ENCODE results near the gene DYNC2H1.
A peak's percentile ranks its signal among the peaks of the same experiment; 100 is the strongest.

Gene DYNC2H1

GRCh38 chr11:103183981-103184611 is 74.9 kb downstream of the DYNC2H1 start:
- TF ChIP-seq, protein P1, sequence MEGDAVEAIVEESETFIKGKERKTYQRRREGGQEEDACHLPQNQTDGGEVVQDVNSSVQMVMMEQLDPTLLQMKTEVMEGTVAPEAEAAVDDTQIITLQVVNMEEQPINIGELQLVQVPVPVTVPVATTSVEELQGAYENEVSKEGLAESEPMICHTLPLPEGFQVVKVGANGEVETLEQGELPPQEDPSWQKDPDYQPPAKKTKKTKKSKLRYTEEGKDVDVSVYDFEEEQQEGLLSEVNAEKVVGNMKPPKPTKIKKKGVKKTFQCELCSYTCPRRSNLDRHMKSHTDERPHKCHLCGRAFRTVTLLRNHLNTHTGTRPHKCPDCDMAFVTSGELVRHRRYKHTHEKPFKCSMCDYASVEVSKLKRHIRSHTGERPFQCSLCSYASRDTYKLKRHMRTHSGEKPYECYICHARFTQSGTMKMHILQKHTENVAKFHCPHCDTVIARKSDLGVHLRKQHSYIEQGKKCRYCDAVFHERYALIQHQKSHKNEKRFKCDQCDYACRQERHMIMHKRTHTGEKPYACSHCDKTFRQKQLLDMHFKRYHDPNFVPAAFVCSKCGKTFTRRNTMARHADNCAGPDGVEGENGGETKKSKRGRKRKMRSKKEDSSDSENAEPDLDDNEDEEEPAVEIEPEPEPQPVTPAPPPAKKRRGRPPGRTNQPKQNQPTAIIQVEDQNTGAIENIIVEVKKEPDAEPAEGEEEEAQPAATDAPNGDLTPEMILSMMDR (IDR thresholded peaks at IDR 0.05) = no peak

GRCh38 chr11:103202048-103202651 is 92.9 kb downstream of the DYNC2H1 start:
- TF ChIP-seq, protein P1 (IDR thresholded peaks at IDR 0.05) = peak; percentile 77

- TF ChIP-seq, protein P1 (IDR thresholded peaks at IDR 0.05) = no peak
Measured at GRCh38 chr11:103210543-103210942, 101.3 kb downstream of the DYNC2H1 start.

GRCh38 chr11:103215812-103216211 is 106.6 kb downstream of the DYNC2H1 start:
- TF ChIP-seq, protein P1 (IDR thresholded peaks at IDR 0.05) = no peak

- TF ChIP-seq, protein P1 (IDR thresholded peaks at IDR 0.05) = no peak
Measured at GRCh38 chr11:103220133-103220532, 110.9 kb downstream of the DYNC2H1 start.

GRCh38 chr11:103222806-103223205 is 113.6 kb downstream of the DYNC2H1 start:
- TF ChIP-seq, protein P1 (IDR thresholded peaks at IDR 0.05) = no peak

- TF ChIP-seq, protein P1 (IDR thresholded peaks at IDR 0.05) = no peak
Measured at GRCh38 chr11:103228807-103229206, 119.6 kb downstream of the DYNC2H1 start.

Measured in LNCAP (cell line).